Measurements from ENCODE around the gene DSCAM.

DNA sequence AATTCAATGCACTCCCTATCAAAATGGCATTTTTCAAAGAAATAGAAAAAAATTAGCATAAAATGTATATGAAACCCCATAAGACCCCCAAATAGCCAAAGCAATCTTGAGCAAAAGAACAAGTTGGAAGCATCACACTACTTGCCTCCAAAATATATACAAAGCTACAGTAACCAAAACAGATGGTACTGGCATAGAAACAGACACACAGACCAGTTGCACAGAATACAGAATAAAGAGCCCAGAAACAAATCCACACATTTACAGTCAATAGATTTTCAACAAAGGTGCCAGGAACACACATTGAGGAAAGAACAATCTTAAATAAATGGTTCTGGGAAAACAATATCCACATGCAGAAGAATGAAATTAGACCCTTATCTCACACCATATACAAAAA lies 350.8 kb downstream of the DSCAM start:
- TF ChIP-seq, protein P1, sequence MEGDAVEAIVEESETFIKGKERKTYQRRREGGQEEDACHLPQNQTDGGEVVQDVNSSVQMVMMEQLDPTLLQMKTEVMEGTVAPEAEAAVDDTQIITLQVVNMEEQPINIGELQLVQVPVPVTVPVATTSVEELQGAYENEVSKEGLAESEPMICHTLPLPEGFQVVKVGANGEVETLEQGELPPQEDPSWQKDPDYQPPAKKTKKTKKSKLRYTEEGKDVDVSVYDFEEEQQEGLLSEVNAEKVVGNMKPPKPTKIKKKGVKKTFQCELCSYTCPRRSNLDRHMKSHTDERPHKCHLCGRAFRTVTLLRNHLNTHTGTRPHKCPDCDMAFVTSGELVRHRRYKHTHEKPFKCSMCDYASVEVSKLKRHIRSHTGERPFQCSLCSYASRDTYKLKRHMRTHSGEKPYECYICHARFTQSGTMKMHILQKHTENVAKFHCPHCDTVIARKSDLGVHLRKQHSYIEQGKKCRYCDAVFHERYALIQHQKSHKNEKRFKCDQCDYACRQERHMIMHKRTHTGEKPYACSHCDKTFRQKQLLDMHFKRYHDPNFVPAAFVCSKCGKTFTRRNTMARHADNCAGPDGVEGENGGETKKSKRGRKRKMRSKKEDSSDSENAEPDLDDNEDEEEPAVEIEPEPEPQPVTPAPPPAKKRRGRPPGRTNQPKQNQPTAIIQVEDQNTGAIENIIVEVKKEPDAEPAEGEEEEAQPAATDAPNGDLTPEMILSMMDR (IDR thresholded peaks at IDR 0.05), result no peak
- no peak for TF ChIP-seq POLR2A (IDR thresholded peaks at IDR 0.05)
